Tibial artery (tissue), 4 donors: ENCODE results near the gene STARD13.

Source experiments
- DNase-seq, 2 donors: peaks; one replicate each; pipeline ENCODE4 v3.0.0-alpha.2; 2019
- H3K27ac ChIP-seq, 2 donors: fragments of 200-600 bp; sonication (generic) in 1 of 2; 1 replicate in 1 of 2; 2 replicates in 1 of 2; pipeline ENCODE4 v1.5.1; 2018 to 2019; ENCODE audit warnings: mild to moderate bottlenecking in 1 of 2
- H3K27me3 ChIP-seq, 2 donors: fragments of 200-600 bp; sonication (generic) in 1 of 2; one replicate each; pipeline versions ENCODE4 v1.5.1 to v1.6.0; 2016 to 2019
- H3K36me3 ChIP-seq, 3 donors: fragments of 200-600 bp; sonication (generic) in 2 of 3; one replicate each; pipeline ENCODE4 v1.5.1; 2016 to 2019; ENCODE audit warnings: mild to moderate bottlenecking in 2 of 3
- H3K4me1 ChIP-seq, 4 donors: fragments of 200-600 bp; sonication (generic) in 2 of 4; 1 replicate in 3 of 4; 2 replicates in 1 of 4; pipeline ENCODE4 v1.5.1; 2016 to 2019
- H3K4me3 ChIP-seq, 2 donors: fragments of 200-600 bp; sonication (generic) in 1 of 2; 1 replicate in 1 of 2; 2 replicates in 1 of 2; pipeline ENCODE4 v1.5.1; 2018 to 2019; ENCODE audit warnings: mild to moderate bottlenecking in 2 of 2
- H3K9me3 ChIP-seq, 3 donors: fragments of 200-600 bp; sonication (generic) in 1 of 3; one replicate each; pipeline ENCODE4 v1.5.1; 2016 to 2019
- intact Hi-C: fragments of 100-400 bp; cut with DNase I; formaldehyde crosslinking; loops from one replicate; pipeline ENCODE4 v1.15.0; 2023; ENCODE audit warnings: low total_unique reads
- TF ChIP-seq, protein P1 (sequence below), 2 experiments: fragments of 200-600 bp in 1 of 2; fragments of 450-650 bp in 1 of 2; IDR thresholded peaks; one replicate each; pipeline ENCODE4 v1.5.1; 2017 to 2019; ENCODE audit warnings: antibody characterized with exemption in 2 of 2, mild to moderate bottlenecking in 1 of 2, moderate library complexity in 1 of 2

The STARD13 gene

DNA sequence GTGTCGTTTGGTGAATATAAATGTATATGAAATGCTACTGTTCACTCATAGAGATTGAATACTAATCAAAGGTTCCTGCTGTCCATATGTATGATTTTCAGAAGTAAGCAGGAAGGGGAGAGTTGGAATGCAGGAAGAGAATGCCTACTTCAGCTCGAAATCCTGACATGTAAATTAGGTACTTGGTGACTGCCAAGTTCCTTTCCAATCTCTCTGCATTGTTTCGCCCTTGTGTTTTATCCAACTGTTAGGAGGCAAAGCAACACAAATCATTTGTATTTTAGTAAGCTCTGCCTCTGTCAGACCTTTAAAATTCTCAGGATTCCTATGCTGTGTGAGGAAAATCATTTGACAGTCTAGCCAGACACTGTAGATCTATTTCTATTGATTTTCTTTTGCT lies 9.0 kb downstream of the STARD13 start:
- no peak overlapping the region for H3K4me3 ChIP-seq
- H3K27me3 ChIP-seq = no peaks in the 10 kb centered on the region
- H3K36me3 ChIP-seq = no peaks in the 10 kb centered on the region
- TF ChIP-seq, protein P1, sequence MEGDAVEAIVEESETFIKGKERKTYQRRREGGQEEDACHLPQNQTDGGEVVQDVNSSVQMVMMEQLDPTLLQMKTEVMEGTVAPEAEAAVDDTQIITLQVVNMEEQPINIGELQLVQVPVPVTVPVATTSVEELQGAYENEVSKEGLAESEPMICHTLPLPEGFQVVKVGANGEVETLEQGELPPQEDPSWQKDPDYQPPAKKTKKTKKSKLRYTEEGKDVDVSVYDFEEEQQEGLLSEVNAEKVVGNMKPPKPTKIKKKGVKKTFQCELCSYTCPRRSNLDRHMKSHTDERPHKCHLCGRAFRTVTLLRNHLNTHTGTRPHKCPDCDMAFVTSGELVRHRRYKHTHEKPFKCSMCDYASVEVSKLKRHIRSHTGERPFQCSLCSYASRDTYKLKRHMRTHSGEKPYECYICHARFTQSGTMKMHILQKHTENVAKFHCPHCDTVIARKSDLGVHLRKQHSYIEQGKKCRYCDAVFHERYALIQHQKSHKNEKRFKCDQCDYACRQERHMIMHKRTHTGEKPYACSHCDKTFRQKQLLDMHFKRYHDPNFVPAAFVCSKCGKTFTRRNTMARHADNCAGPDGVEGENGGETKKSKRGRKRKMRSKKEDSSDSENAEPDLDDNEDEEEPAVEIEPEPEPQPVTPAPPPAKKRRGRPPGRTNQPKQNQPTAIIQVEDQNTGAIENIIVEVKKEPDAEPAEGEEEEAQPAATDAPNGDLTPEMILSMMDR (IDR thresholded peaks at IDR 0.05) = no peak
- intact Hi-C loops = no loop called here
- H3K27ac ChIP-seq = peak overlapping the region; percentile 45 to 77
- DNase-seq = no peak
- H3K9me3 ChIP-seq = no peaks in the 10 kb centered on the region
- peaks cover 5 to 88% (median 49%) of the 10 kb centered on the region in 4 donors for H3K4me1 ChIP-seq

- H3K27ac ChIP-seq = peak overlapping the region; percentile 5 to 77
- no peak overlapping the region for H3K4me3 ChIP-seq
- DNase-seq = no peak
- H3K4me1 ChIP-seq = peaks cover 5 to 91% (median 54%) of the 10 kb centered on the region in 4 donors
- no peaks in the 10 kb centered on the region for H3K36me3 ChIP-seq
- TF ChIP-seq, protein P1 (IDR thresholded peaks at IDR 0.05) = no peak
- H3K27me3 ChIP-seq = no peaks in the 10 kb centered on the region
- intact Hi-C loops = no loop called here
- no peaks in the 10 kb centered on the region for H3K9me3 ChIP-seq
These were observed 9.6 kb downstream of the STARD13 start for GRCh38 chr13:33275916-33276315.

- intact Hi-C loops = no loop called here
These were observed 11.3 kb downstream of the STARD13 start for GRCh38 chr13:33274264-33274663.

GRCh38 chr13:33272531-33273124 lies 12.9 kb downstream of the STARD13 start:
- peaks cover 5 to 81% (median 36%) of the 10 kb centered on the region in 4 donors for H3K4me1 ChIP-seq
- H3K27ac ChIP-seq = no peak overlapping the region
- H3K4me3 ChIP-seq = no peak overlapping the region
- H3K36me3 ChIP-seq = no peaks in the 10 kb centered on the region
- no peak for DNase-seq
- H3K27me3 ChIP-seq = no peaks in the 10 kb centered on the region
- TF ChIP-seq, protein P1 (IDR thresholded peaks at IDR 0.05) = no peak
- intact Hi-C loops = no loop called here
- no peaks in the 10 kb centered on the region for H3K9me3 ChIP-seq

More at GRCh38 chr13:33274264-33274663, 11.3 kb downstream of the STARD13 start:
- TF ChIP-seq, protein P1 (IDR thresholded peaks at IDR 0.05) = no peak
- no peak for DNase-seq
- Histone ChIP-seq H3K36me3 (no peaks in the 10 kb centered on the region), H3K27me3 (no peaks in the 10 kb centered on the region), H3K9me3 (no peaks in the 10 kb centered on the region), H3K27ac (no peak overlapping the region), H3K4me1 (peaks cover 5 to 88% (median 50%) of the 10 kb centered on the region in 4 donors), H3K4me3 (no peak overlapping the region)

DNA sequence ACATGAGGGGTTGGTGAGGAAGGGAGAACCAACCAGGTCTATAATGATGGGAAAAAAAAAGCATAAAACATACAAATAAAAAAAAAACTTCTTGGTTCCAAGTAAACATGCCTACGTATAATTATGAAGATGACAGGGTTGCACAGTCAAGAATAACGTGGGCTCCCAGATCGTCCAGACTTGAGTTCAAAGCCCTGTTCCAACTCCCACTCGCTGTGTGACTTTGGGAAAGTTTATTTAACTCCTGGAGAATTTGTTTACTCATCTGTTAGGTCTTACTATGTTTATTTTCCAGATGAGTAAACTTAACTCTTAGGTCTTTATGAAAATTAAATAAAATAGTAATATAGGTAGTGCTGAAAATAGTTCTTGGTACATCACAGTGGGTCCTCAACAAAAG lies 13.8 kb downstream of the STARD13 start:
- DNase-seq = no peak
- no peaks in the 10 kb centered on the region for H3K27me3 ChIP-seq
- H3K36me3 ChIP-seq = no peaks in the 10 kb centered on the region
- TF ChIP-seq, protein P1 (IDR thresholded peaks at IDR 0.05) = no peak
- no peaks in the 10 kb centered on the region for H3K9me3 ChIP-seq
- peak overlapping the region; percentile 48 to 59 for H3K27ac ChIP-seq
- H3K4me3 ChIP-seq = no peak overlapping the region
- peaks cover 5 to 72% (median 30%) of the 10 kb centered on the region in 4 donors for H3K4me1 ChIP-seq
- intact Hi-C loops = no loop called here
